Ovary (tissue), 9 donors: ENCODE data around the gene LRRC4C. TPM values are rescaled to one million over a fixed set of nuclear protein-coding genes. Genes with fewer than 3 reads are reported as not detected.
"Not testable (repeated sequence)": the region's sequence is repeated elsewhere in the genome, so short reads cannot be mapped to it uniquely, and the experiment has no call there.

Experiments
- DNase-seq, 5 donors: peaks; one replicate each; pipeline ENCODE4 v3.0.0-alpha.2; 2019 to 2020
- H3K27ac ChIP-seq, 2 donors: fragments of 200-600 bp; one replicate each; pipeline versions ENCODE4 v1.5.1 to v1.8.0; 2019 to 2022
- H3K27me3 ChIP-seq: fragments of 200-600 bp; one replicate; pipeline ENCODE4 v1.8.0; 2022
- H3K36me3 ChIP-seq: fragments of 200-600 bp; sonication (generic); one replicate; pipeline ENCODE4 v1.5.1; 2019
- H3K4me1 ChIP-seq: one replicate; pipeline ENCODE4 v1.8.1; 2013; ENCODE audit warnings: mild to moderate bottlenecking, moderate library complexity; ENCODE audit not compliant: insufficient read depth
- H3K4me3 ChIP-seq: fragments of 200-600 bp; sonication (generic); one replicate; pipeline ENCODE4 v1.5.1; 2017
- H3K9me3 ChIP-seq, 2 donors: fragments of 200-600 bp in 1 of 2; sonication (generic) in 1 of 2; one replicate each; pipeline versions ENCODE4 v1.5.1 to v1.8.1; 2013 to 2019; ENCODE audit warnings: mild to moderate bottlenecking in 1 of 2, moderate library complexity in 1 of 2
- EP300 ChIP-seq: sonication (generic); formaldehyde crosslinking; IDR thresholded peaks from one replicate; pipeline ENCODE4 v1.6.1; 2017; ENCODE audit warnings: antibody characterized with exemption
- POLR2A ChIP-seq: fragments of 450-650 bp; IDR thresholded peaks from one replicate; pipeline ENCODE4 v1.6.1; 2017; ENCODE audit warnings: antibody characterized with exemption, mild to moderate bottlenecking, moderate library complexity
- WGBS, 3 donors: extraction: QIAGEN DNeasy Blood & Tissue Kit in 1 of 3; methylation state at CpG; one replicate each; pipeline versions ENCODE4 v1.1.5 to v1.1.7; 2013 to 2017; 5-methylcytosine and 5-hydroxymethylcytosine counted together
- intact Hi-C, 4 donors: fragments of 100-400 bp; cut with DNase I; formaldehyde crosslinking; loops; one replicate each; pipeline versions ENCODE4 v1.11.0 to v1.15.1; 2022 to 2023
- polyA plus RNA-seq, 2 donors: library from polyadenylated mRNA; stranded (reverse); fragments of 200-250 nt in 1 of 2; fragments of 350-450 nt in 1 of 2; fragmentation: Illumina TruSeq in 1 of 2; extraction: RNeasy Lipid Tissue Mini Kit (QIAGEN cat#74804) in 1 of 2; gene quantifications; one replicate each; pipeline ENCODE4 v1.2.3, GENCODE V29; 2013 to 2014
- total RNA-seq, 7 donors: library from RNA; depleted of rRNA in 2 of 7; stranded (reverse); fragments of >200 nt in 2 of 7; fragmentation: NEBNext Ultra II Directional in 3 of 7; extraction: Animal tissue kit (Norgen Biotek cat#: 25700) in 3 of 7; gene quantifications; one replicate each; pipeline versions ENCODE4 v1.1.0 to v1.2.4, GENCODE V29; 2016 to 2023
- TF ChIP-seq, protein P1 (sequence below), 3 donors: fragments of 450-650 bp in 2 of 3; fragments of 200-600 bp in 1 of 3; IDR thresholded peaks; one replicate each; pipeline versions ENCODE4 v1.5.1 to v1.8.0; 2016 to 2022; ENCODE audit warnings: antibody characterized with exemption in 3 of 3, mild to moderate bottlenecking in 1 of 3
- donor health status: DM: no; HTN: no; CAD: no; lungs with moderate emphysema.
- donor health status: DM: no; HTN: no; CAD: no.
- donor health status: Bipolar disorder and iron deficiency.
- donor health status: DM: yes; HTN: yes; CAD: no.
- donor health status: DM: no; HTN: no; CAD: no.
- donor health status: DM: yes; HTN: yes; CAD: no.

Gene LRRC4C
- total and polyA plus RNA-seq, 9 donors, result 0.15 to 12.5 (median 0.78) TPM

DNA sequence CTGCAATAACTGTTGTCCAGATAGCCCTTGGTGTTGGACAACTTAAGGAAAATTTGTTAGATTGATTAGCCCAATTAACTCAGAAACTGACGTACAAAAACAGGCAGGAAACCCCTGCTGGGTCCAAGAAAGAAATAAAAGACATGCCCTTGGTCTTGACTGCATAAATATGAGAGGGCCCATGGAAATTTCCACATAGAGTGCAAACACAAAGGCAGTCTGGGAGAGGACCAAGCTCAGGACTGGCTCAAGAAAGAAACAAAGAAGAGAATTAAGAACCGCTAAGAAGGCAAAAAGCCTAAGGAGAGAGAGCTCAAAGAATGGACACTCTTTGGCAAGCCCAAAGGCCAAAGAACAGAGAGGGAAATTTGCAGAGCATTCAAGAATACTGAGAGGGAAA is 1243.9 kb downstream of the LRRC4C start:
- Histone ChIP-seq H3K4me3 (no peak overlapping the region), H3K9me3 (no peaks in the 10 kb centered on the region), H3K27ac (no peak overlapping the region), H3K4me1 (no peaks in the 10 kb centered on the region), H3K27me3 (no peaks in the 10 kb centered on the region), H3K36me3 (no peaks in the 10 kb centered on the region)
- 78 to 81% (median 78%) methylated on average over 2 of the region's 2 CpGs for WGBS, 3 donors
- intact Hi-C loops, result no loop called here
- DNase-seq, result no peak
- TF ChIP-seq POLR2A (no peak), EP300 (no peak)
- TF ChIP-seq, protein P1, sequence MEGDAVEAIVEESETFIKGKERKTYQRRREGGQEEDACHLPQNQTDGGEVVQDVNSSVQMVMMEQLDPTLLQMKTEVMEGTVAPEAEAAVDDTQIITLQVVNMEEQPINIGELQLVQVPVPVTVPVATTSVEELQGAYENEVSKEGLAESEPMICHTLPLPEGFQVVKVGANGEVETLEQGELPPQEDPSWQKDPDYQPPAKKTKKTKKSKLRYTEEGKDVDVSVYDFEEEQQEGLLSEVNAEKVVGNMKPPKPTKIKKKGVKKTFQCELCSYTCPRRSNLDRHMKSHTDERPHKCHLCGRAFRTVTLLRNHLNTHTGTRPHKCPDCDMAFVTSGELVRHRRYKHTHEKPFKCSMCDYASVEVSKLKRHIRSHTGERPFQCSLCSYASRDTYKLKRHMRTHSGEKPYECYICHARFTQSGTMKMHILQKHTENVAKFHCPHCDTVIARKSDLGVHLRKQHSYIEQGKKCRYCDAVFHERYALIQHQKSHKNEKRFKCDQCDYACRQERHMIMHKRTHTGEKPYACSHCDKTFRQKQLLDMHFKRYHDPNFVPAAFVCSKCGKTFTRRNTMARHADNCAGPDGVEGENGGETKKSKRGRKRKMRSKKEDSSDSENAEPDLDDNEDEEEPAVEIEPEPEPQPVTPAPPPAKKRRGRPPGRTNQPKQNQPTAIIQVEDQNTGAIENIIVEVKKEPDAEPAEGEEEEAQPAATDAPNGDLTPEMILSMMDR (IDR thresholded peaks at IDR 0.05), result no peak

DNA sequence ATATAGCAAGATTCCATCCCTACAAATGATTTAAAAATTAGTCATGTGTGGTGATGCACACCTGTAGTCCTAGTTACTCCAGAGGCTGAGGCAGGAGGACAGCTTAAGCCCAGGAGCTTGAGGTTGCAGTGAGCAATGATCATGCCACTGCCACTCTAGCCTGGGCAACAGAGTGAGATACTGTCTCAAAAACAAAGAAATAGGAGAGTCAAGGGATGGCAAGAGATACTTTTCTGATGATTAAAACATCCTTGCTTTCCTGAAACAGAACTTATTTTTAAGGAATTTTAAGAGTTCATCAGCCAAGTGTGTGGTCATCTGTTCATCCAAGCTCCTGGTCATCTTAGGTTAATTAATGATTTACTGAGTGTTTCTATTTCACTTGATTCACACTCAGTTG is 1252.0 kb downstream of the LRRC4C start:
- Histone ChIP-seq H3K4me3 (no peak overlapping the region), H3K36me3 (no peaks in the 10 kb centered on the region), H3K27me3 (no peaks in the 10 kb centered on the region), H3K4me1 (no peaks in the 10 kb centered on the region), H3K9me3 (no peaks in the 10 kb centered on the region), H3K27ac (no peak overlapping the region)
- TF ChIP-seq POLR2A, result no peak
- no peak for DNase-seq
- intact Hi-C loops, result no loop called here

DNA sequence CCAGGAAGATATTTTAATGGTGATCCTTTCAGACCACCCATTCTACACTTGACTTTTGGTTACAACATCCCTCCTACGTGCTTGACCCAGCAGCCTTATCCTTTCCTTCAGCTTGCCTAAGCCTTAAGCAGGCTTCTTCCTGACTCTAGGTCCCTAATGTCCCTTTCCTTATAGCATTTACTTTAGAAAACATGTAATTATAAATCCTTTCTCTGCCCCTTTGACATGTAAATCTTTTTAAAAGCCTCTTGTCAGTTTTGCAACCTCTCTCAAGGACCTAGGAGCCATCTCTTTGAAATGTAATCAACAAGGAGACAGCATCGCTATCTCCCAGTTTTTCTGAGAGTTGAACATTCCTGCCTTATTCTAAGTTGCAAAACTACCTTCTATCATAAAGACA is 1255.2 kb downstream of the LRRC4C start:
- H3K27ac ChIP-seq, result no peak overlapping the region

DNA sequence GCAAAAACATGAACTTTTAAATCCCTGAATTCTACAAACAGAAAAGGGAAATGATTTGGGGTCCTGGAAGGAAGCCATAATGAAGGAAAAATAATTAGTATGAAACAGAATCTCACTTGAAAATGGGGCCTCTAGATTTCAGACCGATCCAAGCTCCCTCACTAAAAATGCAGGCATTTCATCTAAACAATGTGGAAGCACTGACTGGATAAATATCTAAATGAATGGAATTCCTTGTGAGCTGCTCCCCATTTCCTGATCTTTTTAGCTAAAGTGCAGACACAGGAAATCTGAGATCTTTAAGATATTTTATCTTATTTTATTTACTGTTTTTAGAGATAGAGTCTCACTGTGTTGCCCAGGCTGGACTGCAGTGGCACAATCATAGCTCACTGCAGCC is 1255.8 kb downstream of the LRRC4C start:
- H3K9me3 ChIP-seq, result no peaks in the 10 kb centered on the region
- DNase-seq, result no peak
- no peaks in the 10 kb centered on the region for H3K36me3 ChIP-seq
- no peak overlapping the region for H3K27ac ChIP-seq
- H3K4me1 ChIP-seq, result no peaks in the 10 kb centered on the region
- intact Hi-C loops, result no loop called here
- WGBS, 3 donors, result 9 to 18% (median 16%) methylated on average over 1 of the region's 1 CpG
- TF ChIP-seq EP300 (no peak), POLR2A (no peak)
- TF ChIP-seq, protein P1 (IDR thresholded peaks at IDR 0.05), result no peak
- no peaks in the 10 kb centered on the region for H3K27me3 ChIP-seq
- H3K4me3 ChIP-seq, result no peak overlapping the region

More for the DNA sequence above, 1255.2 kb downstream of the LRRC4C start:
- 78 to 81% (median 79%) methylated on average over 2 of the region's 2 CpGs for WGBS, 3 donors
- intact Hi-C loops, result no loop called here
- H3K4me3 ChIP-seq, result no peak overlapping the region
- TF ChIP-seq POLR2A (no peak), EP300 (no peak)
- TF ChIP-seq, protein P1 (IDR thresholded peaks at IDR 0.05), result no peak
- no peaks in the 10 kb centered on the region for H3K9me3 ChIP-seq
- no peak for DNase-seq
- H3K36me3 ChIP-seq, result no peaks in the 10 kb centered on the region
- no peaks in the 10 kb centered on the region for H3K27me3 ChIP-seq
- H3K4me1 ChIP-seq, result no peaks in the 10 kb centered on the region

DNA sequence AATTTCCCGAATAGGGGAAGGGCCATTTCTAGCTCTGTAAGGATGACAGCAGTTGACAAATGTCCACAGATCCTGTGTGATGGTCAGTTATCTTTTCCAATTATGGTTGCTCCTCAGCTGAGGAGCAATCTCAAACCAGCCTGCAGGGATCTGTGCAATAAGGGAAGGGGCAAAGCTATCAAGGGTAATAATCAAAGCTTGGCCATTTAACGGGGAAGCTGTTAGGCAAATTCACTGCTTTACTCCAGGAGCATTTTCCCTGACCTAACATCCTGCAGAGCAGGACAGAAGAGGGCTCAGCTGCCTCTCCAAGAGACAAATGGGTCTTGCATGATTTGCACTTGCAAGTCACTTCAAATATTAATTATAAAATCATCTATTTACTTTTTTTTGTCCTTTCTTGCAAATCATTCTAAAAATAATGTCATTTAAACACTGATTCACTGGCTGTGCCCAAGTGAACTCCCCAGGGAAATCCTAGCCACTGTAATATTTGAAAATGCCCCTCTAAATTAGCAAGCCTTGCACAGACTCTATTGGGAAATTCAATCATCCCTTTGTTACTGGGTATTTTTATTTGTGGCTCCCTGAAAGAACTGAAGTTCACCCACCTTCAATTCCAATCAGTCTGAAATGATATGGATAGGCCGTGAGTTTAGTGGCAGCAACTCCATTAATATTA is 1256.7 kb downstream of the LRRC4C start:
- no peak overlapping the region for H3K27ac ChIP-seq
- intact Hi-C loops, result no loop called here
- WGBS, 3 donors, result 45 to 61% (median 52%) methylated on average over 3 of the region's 3 CpGs

DNA sequence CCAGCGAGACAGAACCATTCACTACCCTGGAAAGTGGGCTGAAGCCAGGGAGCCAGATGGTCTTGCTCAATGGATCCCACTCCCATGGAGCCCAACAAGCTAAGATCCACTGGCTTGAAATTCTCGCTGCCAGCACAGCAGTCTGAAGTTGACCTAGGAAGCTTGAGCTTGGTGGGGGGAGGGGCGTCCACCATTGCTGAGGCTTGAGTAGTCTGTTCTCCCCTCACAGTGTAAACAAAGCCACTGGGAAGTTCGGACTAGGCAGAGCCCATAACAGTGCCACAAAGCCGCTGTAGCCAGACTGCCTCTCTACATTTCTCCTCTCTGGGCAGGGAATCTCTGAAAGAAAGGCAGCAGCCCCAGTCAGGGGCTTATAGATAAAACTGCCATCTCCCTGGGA is 1266.9 kb downstream of the LRRC4C start:
- H3K9me3 ChIP-seq, H3K4me3 ChIP-seq, H3K4me1 ChIP-seq, DNase-seq, H3K36me3 ChIP-seq, H3K27ac ChIP-seq, intact Hi-C loops, H3K27me3 ChIP-seq: not testable (repeated sequence)
- 84 to 91% (median 89%) methylated on average over 5 of the region's 5 CpGs for WGBS, 3 donors

More for the DNA sequence above, 1256.7 kb downstream of the LRRC4C start:
- TF ChIP-seq, protein P1 (IDR thresholded peaks at IDR 0.05), result no peak
- TF ChIP-seq POLR2A, result no peak
- no peak for TF ChIP-seq EP300
- H3K4me3 ChIP-seq, result no peak overlapping the region
- no peaks in the 10 kb centered on the region for H3K27me3 ChIP-seq
- DNase-seq, result no peak
- H3K9me3 ChIP-seq, result no peaks in the 10 kb centered on the region
- no peaks in the 10 kb centered on the region for H3K4me1 ChIP-seq
- H3K36me3 ChIP-seq, result no peaks in the 10 kb centered on the region
